ENCODE data around the gene TXLNB. TPM values are rescaled to one million over a fixed set of nuclear protein-coding genes. Genes with fewer than 3 reads are reported as not detected.

Gene TXLNB
- total RNA-seq, 2 experiments from 2014 or later: 0.11 to 0.22 TPM

DNA sequence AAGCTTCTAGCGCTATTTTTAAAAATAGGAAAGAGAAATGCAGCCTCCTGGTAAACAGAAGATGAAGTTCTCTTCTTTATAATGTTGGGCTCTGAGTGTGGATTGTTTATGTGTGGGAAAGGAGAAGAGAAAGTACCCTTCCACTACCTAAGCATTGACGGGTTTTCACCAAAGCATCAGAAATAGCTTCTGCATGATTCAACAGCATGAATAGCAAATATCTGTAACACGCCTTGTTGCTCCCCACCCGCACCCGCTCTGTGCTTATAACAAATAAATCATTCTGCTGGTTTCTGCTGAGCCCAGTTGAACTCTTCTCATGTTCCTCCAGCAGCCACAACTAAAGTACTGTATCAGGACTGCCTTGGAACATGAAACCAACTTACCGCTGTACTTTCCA is 20.7 kb downstream of the TXLNB start:
- ChIA-PET CTCF (no interaction called here), POLR2A (no interaction called here)
- Mint-ChIP-seq H3K27me3 (no peaks in the 10 kb centered on the region), H3K27ac (no peak overlapping the region), H3K4me1 (ENCODE audit: low read depth) (no peaks in the 10 kb centered on the region), H3K4me3 (no peak overlapping the region), H3K36me3 (ENCODE audit: low read depth) (no peaks in the 10 kb centered on the region), H3K9me3 (no peaks in the 10 kb centered on the region)
- intact Hi-C loops (cut with micrococcal nuclease): no loop called here
- ATAC-seq (no peak), DNase-seq (no peak)
- TF ChIP-seq, protein P1, sequence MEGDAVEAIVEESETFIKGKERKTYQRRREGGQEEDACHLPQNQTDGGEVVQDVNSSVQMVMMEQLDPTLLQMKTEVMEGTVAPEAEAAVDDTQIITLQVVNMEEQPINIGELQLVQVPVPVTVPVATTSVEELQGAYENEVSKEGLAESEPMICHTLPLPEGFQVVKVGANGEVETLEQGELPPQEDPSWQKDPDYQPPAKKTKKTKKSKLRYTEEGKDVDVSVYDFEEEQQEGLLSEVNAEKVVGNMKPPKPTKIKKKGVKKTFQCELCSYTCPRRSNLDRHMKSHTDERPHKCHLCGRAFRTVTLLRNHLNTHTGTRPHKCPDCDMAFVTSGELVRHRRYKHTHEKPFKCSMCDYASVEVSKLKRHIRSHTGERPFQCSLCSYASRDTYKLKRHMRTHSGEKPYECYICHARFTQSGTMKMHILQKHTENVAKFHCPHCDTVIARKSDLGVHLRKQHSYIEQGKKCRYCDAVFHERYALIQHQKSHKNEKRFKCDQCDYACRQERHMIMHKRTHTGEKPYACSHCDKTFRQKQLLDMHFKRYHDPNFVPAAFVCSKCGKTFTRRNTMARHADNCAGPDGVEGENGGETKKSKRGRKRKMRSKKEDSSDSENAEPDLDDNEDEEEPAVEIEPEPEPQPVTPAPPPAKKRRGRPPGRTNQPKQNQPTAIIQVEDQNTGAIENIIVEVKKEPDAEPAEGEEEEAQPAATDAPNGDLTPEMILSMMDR (IDR thresholded peaks at IDR 0.05): no peak

DNA sequence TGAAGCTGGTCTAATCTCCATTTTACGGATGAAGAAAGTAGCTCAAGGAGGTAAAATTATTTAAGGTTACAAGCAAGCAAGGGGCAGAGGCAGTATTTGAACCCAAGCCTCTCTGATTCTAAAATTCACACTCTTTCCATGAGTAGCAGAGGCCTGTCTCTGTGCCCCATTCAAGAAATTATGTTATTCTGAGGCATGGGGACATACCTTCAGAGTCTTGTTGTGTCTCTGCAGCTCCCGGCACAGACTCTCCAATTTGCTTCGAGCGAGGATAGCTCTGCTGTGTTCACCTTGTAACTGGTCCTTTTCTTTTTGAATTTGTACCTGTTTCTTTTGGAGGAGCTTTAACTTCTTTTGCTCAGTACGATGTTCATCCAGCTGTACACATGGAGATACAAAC is 21.5 kb downstream of the TXLNB start:
- TF ChIP-seq, protein P1 (IDR thresholded peaks at IDR 0.05): no peak
- Mint-ChIP-seq H3K4me1 (ENCODE audit: low read depth) (no peaks in the 10 kb centered on the region), H3K27ac (no peak overlapping the region), H3K9me3 (no peaks in the 10 kb centered on the region), H3K4me3 (no peak overlapping the region), H3K36me3 (ENCODE audit: low read depth) (no peaks in the 10 kb centered on the region), H3K27me3 (no peaks in the 10 kb centered on the region)
- no peak for ATAC-seq
- no peak for DNase-seq
- ChIA-PET CTCF (no interaction called here), POLR2A (no interaction called here)
- intact Hi-C loops (cut with micrococcal nuclease): no loop called here

DNA sequence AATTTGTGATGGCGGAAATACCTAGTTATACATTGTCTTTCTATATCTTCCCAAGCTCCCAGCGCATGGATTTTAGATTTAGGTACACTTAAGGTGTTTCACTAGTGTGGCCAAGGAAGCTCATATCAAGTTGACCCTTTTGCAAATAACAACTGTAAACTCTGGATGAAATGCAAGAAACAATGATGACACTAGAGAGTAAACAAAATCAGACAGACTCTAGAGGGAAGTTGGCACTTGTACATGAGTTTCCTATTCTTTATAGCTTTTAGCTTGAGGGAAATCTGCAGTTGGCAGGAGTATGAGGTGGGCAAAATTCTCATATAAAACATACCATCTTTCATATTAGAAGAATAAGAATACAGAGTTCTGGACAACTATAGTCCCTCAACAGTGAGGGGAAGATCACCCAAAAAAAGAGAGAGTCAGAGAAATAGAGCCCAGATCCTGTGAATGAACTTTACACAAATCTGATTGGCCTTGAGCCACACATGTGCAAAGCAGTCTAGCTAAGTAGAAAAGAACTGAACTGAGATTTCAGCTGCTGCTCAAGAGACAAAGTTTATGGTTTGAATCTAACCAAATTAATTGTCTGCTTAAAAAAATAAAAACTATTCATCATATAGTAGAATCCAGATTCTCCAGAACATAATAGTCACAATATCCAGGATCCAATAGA is 26.1 kb downstream of the TXLNB start:
- ChIA-PET CTCF (interaction anchor here (0.9 to 1.5 kb wide), 2 partner anchors 13 to 15 kb away, joined by 3 read pairs; no protein-coding TSS in a partner anchor), POLR2A (interaction anchor here (0.9 kb wide), 1 partner anchor 21 kb away, joined by 3 read pairs; no protein-coding TSS in a partner anchor)
- TF ChIP-seq, protein P1 (IDR thresholded peaks at IDR 0.05): no peak
- H3K4me1 Mint-ChIP-seq (ENCODE audit: low read depth): peaks cover 18% of the 10 kb centered on the region
- H3K27ac Mint-ChIP-seq: no peak overlapping the region
- intact Hi-C loops (cut with micrococcal nuclease): no loop called here
- H3K4me3 Mint-ChIP-seq: no peak overlapping the region
- no peaks in the 10 kb centered on the region for H3K27me3 Mint-ChIP-seq
- no peaks in the 10 kb centered on the region for H3K36me3 Mint-ChIP-seq (ENCODE audit: low read depth)
- DNase-seq (no peak), ATAC-seq (no peak)
- H3K9me3 Mint-ChIP-seq: no peaks in the 10 kb centered on the region

DNA sequence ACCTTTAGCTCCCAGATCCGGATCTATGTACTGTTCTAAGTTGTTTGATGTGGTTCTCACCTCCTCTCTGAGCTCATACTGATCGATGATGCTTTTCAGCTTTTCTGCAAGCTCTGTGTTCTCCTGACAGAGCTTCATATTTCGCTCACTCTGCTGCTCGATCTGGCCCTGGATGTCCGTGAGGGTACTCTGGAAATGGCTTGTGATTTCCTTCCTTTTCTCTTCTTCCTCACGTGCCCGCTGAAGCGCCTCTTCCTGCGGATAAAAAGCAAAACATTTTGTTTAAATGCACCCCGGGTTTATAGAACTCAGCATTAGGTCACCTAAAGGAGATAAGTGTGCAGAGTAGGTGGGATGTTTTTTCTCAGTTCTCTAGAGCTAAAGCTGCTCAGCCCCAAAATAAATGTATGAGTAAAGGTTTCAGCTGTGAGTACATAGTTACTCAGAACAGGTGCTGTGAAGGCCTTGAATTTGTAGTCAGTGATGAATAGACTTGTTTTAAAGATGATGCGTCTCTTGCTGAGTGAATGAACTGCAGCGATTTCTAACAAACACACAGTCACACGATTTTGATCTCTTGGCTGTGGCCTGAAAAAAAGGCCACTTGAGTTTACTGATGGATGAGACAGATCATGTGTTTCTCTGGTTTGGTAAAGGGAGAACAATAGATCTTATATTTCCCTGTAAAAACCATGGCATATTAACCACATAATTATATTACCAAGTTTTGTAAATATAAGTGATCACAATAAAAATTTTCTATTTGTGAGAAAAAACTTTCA is 29.1 kb downstream of the TXLNB start:
- POLR2A ChIA-PET: interaction anchor here (0.9 to 1.2 kb wide), 2 partner anchors 29 to 111 kb away, joined by 3 read pairs; partner anchors contain the start of genes CITED2 and TXLNB
- intact Hi-C loops (cut with micrococcal nuclease): no loop called here
- Mint-ChIP-seq H3K36me3 (ENCODE audit: low read depth) (no peaks in the 10 kb centered on the region), H3K4me1 (ENCODE audit: low read depth) (peaks cover 19% of the 10 kb centered on the region), H3K27me3 (no peaks in the 10 kb centered on the region), H3K4me3 (peak overlapping the region; percentile 66), H3K9me3 (no peaks in the 10 kb centered on the region), H3K27ac (peak overlapping the region; percentile 87)
- CTCF ChIA-PET: interaction anchor here (0.7 to 2.8 kb wide), 14 partner anchors 9 to 138 kb away, joined by 3 to 11 read pairs (median 6); partner anchors contain the start of genes HECA and TXLNB
- ATAC-seq: peak; percentile 97
- peak; percentile 37 for DNase-seq
- TF ChIP-seq, protein P1 (IDR thresholded peaks at IDR 0.05): no peak
